ENCODE measurements around the gene BET1L. TPM values are rescaled to one million over a fixed set of nuclear protein-coding genes. Genes with fewer than 3 reads are reported as not detected.

BET1L gene
- total and polyA plus RNA-seq, 2 experiments from 2014 or later = 19.5 to 22.8 TPM

- no peak overlapping the region for H3K4me3 ChIP-seq
- H3K27me3 ChIP-seq (ENCODE audit: insufficient read depth) = no peaks in the 10 kb centered on the region
- H3K27ac Mint-ChIP-seq = no peak overlapping the region; the same call in 1 of the 2 replicates
- H2AFZ ChIP-seq = no peak overlapping the region
- no peaks in the 10 kb centered on the region for H3K4me1 ChIP-seq (ENCODE audit: insufficient read depth)
- TF ChIP-seq STAT1 (IDR thresholded peaks at IDR 0.05; ENCODE audit: unreplicated experiment) (no peak), EZH2phosphoT487 (IDR thresholded peaks at IDR 0.05; ENCODE audit: unreplicated experiment) (no peak), POLR2AphosphoS5 (IDR thresholded peaks at IDR 0.05; ENCODE audit: low read depth) (no peak), EZH2 (IDR thresholded peaks at IDR 0.05; ENCODE audit: low read depth, unreplicated experiment) (no peak), ZNF462 (CRISPR knock-in tag; IDR thresholded peaks at IDR 0.05) (no peak), JUNB (IDR thresholded peaks at IDR 0.05; ENCODE audit: unreplicated experiment) (no peak), CTCF (conservative IDR thresholded peaks at IDR 0.05; ENCODE audit: low read depth in 2 of 2) (no peak), CREB1 (CRISPR knock-in tag; IDR thresholded peaks at IDR 0.05; ENCODE audit: low read depth) (no peak), ZNF331 (CRISPR knock-in tag; IDR thresholded peaks at IDR 0.05; ENCODE audit: low read depth) (no peak), REST (IDR thresholded peaks at IDR 0.05; ENCODE audit: unreplicated experiment) (no peak), ZNF114 (CRISPR knock-in tag; IDR thresholded peaks at IDR 0.05) (no peak), ETS1 (IDR thresholded peaks at IDR 0.05) (no peak), NANOG (IDR thresholded peaks at IDR 0.05; ENCODE audit: borderline replicate concordance) (no peak)
- peaks cover 1% of the 10 kb centered on the region for H3K27me3 Mint-ChIP-seq (ENCODE audit: insufficient read depth, low read depth, poor library complexity)
- peaks cover 4% of the 10 kb centered on the region; the same call in 1 of the 2 replicates for H3K9me2 ChIP-seq (ENCODE audit: insufficient read depth)
- peaks cover 16% of the 10 kb centered on the region for H3F3A ChIP-seq (replicated peaks; ENCODE audit: low read depth)
- H3K36me3 ChIP-seq (ENCODE audit: insufficient read depth) = peaks cover 12% of the 10 kb centered on the region; the same call in 1 of the 2 replicates
- no peaks in the 10 kb centered on the region for H3K79me2 ChIP-seq (replicated peaks; ENCODE audit: insufficient read depth)
- H3K4me1 Mint-ChIP-seq = no peaks in the 10 kb centered on the region; the same call in none of the 3 replicates
- H3K4me2 ChIP-seq = no peak overlapping the region
- no peak overlapping the region for H3K4me3 Mint-ChIP-seq
- DNase-seq (ENCODE audit: low spot score) = no peak
- no peak for ATAC-seq
- H3K27ac ChIP-seq (ENCODE audit: low read depth) = no peak overlapping the region
- peaks cover 45% of the 10 kb centered on the region for H3K36me3 Mint-ChIP-seq (ENCODE audit: low read depth)
- no peaks in the 10 kb centered on the region for H4K20me1 ChIP-seq (replicated peaks; ENCODE audit: insufficient read depth)
- peaks cover 5% of the 10 kb centered on the region; the same call in 1 of the 3 replicates for H3K9me3 Mint-ChIP-seq
Observed at GRCh38 chr11:253160-253885, 46.1 kb upstream of the BET1L start.
